DND-41 (cell line): ENCODE results near the gene USF3.

Experiments
- CTCF ChIP-seq: IDR thresholded peaks from 2 replicates; pipeline ENCODE4 v1.5.1; 2012; ENCODE audit warnings: borderline replicate concordance, low read length, moderate library complexity, mild to moderate bottlenecking; ENCODE audit not compliant: poor library complexity, severe bottlenecking; ENCODE audit errors: extremely low read depth
- EZH2 ChIP-seq: IDR thresholded peaks from 3 replicates; pipeline ENCODE4 v1.6.1; 2012; ENCODE audit warnings: borderline replicate concordance, low read depth, mild to moderate bottlenecking, moderate library complexity, low read length, inconsistent platforms; ENCODE audit not compliant: severe bottlenecking

- TF ChIP-seq EZH2: no peak
- no peak for TF ChIP-seq CTCF
Observed at GRCh38 chr3:113741620-113742019, 45.2 kb upstream of the USF3 start.
